ENCODE results near the gene NMD3. TPM values are rescaled to one million over a fixed set of nuclear protein-coding genes. Genes with fewer than 3 reads are reported as not detected.
"Not testable (repeated sequence)": the region's sequence is repeated elsewhere in the genome, so short reads cannot be mapped to it uniquely, and the experiment has no call there.

NMD3 gene
- total RNA-seq, 1 donor from 2014 or later = 107 TPM

DNA sequence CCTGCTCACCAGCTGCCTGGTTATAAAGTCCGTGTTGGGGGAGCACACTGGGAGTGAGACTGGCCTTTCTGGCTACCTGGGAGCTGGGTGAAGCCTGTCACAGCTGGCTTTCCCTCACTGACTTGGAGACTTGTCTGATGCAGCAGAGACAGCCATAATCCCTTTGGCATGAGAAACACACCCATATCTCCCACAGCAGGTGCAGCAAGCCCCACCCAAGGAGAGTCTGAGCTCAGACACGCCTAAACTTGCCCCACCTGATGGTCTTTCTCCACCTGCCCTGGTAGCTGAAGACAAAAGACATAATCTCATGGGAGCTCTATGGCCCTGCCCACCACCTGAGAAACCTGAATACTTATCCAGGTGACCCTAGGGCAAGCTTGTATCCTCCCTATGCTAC, 54.8 kb downstream of the NMD3 start:
- DNase-seq (ENCODE audit: low read depth) = no peak

DNA sequence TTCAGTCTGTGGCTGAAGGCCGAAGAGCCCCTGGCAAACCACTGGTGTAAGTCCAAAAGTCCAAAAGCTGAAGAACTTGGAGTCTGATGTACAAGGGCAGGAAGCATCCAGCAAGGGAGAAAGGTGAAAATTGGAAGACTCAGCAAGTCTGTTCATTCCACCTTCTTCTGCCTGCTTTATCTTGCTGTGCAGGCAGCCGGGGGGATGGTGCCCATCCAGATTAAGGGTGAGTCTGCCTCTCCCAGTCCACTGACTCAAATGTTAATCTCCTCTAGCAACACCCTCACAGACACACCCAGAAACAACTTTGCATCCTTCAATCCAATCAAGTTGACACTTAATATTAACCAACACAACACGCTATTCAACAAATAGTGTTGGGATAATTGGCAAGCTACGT, 61.3 kb downstream of the NMD3 start:
- not testable (repeated sequence) for DNase-seq (ENCODE audit: low read depth)

DNA sequence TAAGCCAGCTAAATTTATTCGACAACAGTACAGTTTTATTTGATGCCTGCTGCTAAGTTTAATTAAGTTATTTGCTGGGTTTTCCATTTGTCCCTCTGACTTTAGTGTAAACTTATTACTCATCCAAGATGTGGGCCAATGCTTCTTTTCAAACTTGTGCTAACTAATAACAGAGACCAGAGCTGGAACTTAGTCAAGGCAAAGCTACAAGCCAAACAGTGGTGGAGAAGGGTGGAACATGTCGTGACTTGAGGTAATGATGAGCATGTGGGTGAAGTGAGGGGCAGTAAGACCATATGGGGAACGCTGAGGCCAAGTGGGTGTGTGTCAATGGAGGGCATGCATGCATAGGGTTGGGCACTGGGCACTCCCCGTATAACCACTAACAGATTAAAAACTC, 63.9 kb downstream of the NMD3 start:
- no peak for DNase-seq (ENCODE audit: low read depth)

DNA sequence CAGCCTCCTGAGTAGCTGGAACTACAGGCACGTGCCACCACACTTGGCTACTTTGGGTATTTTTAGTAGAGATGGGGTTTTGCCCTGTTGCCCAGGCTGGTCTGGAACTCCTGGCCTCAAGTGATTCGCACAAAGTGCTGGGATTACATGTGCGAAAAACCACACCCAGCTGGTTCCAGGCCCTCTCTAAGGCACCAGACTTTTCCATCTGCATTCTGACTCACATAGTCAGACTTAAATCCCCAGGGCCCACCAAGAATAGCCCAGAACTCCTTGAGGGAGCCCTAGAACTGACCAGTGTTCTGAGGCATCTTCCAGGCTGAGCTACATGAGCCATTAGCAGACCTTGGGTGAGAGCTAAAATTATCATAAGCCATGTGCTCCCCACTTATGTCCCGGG, 68.1 kb downstream of the NMD3 start:
- DNase-seq (ENCODE audit: low read depth) = no peak

DNA sequence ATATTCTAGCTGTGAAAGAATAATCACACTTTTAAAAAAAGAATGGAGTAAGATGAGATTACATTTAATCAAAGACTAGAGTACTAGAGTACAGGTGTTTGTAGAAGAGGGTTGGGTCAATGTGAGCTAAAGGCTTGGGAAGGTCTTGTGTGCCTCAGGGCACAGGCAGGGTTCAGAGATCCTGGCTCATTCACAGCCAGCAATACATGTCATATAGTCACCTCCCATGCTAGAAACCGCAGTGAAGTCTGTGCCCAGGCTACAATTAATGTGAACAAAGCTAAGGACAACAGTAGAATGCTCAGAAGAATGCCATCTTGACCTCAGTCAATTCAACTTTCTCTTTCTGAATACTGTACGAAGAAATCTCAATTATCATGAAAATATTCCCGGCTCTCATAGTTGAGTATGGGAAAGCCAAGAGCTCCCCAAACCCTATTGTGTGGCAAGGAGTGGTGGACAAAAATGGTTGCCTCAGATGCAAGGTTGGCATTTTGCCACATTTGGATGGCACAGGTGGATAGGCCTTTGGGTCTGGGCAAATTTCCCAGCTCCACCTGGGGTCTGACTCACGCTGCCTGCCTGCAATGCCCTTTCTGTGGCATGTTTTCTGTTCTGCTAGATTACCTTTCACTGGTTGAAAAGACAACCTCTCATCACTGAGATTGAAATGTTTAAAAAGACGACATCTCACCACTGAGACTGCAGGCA, 70.2 kb downstream of the NMD3 start:
- peak; percentile 79 for DNase-seq (ENCODE audit: low read depth)

DNA sequence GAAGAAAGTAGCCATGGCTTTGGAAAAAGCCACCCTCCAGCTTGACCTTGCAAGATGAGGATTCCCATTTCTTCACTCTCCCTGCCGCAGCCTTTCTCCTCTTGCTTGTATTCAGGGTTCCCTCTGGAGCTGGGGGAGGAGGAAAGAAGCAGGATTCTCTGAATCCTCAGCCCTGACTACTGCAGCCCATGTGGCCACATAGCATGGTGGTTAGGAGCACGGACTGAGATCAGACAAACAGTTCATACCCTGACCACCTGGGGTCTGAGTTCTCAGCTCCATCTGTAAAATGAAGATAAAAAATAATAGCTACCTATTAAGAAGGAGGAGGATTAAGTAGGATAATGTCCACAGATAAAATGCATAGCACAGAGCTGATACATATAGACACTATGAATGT, 72.3 kb downstream of the NMD3 start:
- no peak for DNase-seq (ENCODE audit: low read depth)

DNA sequence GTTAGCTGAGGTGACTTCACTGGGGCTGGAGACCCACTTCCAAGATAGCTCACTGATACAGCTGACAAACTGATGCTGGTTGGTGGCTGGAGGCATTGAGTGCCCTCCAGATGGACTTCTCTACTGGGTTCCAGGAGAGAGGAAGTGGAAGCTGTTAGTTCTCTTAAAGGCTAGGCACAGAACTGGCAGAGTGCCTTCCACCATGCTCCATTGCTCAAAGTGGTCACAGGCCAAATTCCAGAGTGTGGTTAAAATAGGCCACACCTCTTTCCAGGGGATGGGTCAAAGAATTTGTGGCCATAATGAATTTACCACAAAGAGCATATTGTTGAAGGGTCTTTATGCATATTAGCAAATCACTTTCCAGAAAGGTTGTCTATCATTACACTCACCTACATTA, 74.2 kb downstream of the NMD3 start:
- peak; percentile 92 for DNase-seq (ENCODE audit: low read depth)

DNA sequence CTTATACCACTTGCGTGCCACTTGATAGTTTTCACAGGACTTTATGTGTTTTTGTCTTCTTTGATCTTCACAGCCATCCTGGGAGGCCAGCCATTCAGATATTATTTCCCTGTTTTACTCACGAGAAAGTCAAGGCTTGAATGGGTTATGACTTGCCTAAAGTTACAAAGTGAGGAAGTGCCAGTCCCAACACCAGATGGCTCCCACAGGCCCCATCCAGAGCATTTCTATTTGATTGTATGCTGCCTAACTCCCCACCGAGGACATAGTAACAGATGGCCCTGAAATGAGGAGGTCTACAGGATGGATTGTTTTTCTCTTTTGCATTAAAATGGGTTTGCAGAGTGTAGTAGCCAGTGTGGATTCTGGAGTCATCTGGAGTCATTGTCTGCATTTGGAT, 75.7 kb downstream of the NMD3 start:
- no peak for DNase-seq (ENCODE audit: low read depth)

Other genes starting within 250 kb of the NMD3 start
- gene B3GALNT1, start 116.0 kb upstream of the NMD3 start, total RNA-seq = 26.6 and 32.7 TPM in 2 replicates
- gene SPTSSB, start 150.2 kb downstream of the NMD3 start, total RNA-seq = not detected in 2 replicates

Data from renal cortical epithelial cell (primary cell).